Medulla oblongata (tissue), 1 donor: ENCODE measurements around the gene UBQLNL.

Experiments
- DNase-seq: peaks from one replicate; pipeline ENCODE4 v3.0.0-alpha.2; 2015; ENCODE audit errors: extremely low spot score

Gene UBQLNL

GRCh38 chr11:5507177-5507932, 9.1 kb downstream of the UBQLNL start:
- DNase-seq: no peak

GRCh38 chr11:5505363-5506048, 11.0 kb downstream of the UBQLNL start:
- DNase-seq: no peak

GRCh38 chr11:5504403-5504921, 12.0 kb downstream of the UBQLNL start:
- no peak for DNase-seq

GRCh38 chr11:5500393-5500801, 16.1 kb downstream of the UBQLNL start:
- no peak for DNase-seq

- no peak for DNase-seq
These were observed 16.8 kb downstream of the UBQLNL start for GRCh38 chr11:5499671-5500070.

- DNase-seq: no peak
These were observed 26.7 kb downstream of the UBQLNL start for GRCh38 chr11:5489576-5490357.

- no peak for DNase-seq
These were observed 27.6 kb downstream of the UBQLNL start for GRCh38 chr11:5488798-5489399.

GRCh38 chr11:5488385-5488784, 28.1 kb downstream of the UBQLNL start, which contains the start of gene OR52D1:
TSS of gene OR52D1 (plus strand) at chr11:5488685. CDS start at chr11:5488707, 22 bp downstream.
- DNase-seq: no peak

GRCh38 chr11:5486421-5486820, 30.1 kb downstream of the UBQLNL start:
- no peak for DNase-seq

- no peak for DNase-seq
These were observed 30.5 kb downstream of the UBQLNL start for GRCh38 chr11:5486003-5486402.

GRCh38 chr11:5476186-5476819, 40.2 kb downstream of the UBQLNL start:
- DNase-seq: peak; percentile 67

- no peak for DNase-seq
These were observed 42.6 kb downstream of the UBQLNL start for GRCh38 chr11:5473921-5474320.

GRCh38 chr11:5467527-5467926, 49.0 kb downstream of the UBQLNL start:
- peak; percentile 3 for DNase-seq
